ENCODE measurements around the gene HCN3.
A peak's percentile ranks its signal among the peaks of the same experiment; 100 is the strongest.

HCN3 gene

GRCh38 chr1:155255243-155256007, 21.8 kb upstream of the HCN3 start, which contains the start of gene ENTREP3 (continued):
- TF ChIP-seq ZNF10 (tag by site-specific recombination; IDR thresholded peaks at IDR 0.05) (no peak; the same call in 1 of the 2 replicates), WT1 (tag by site-specific recombination; IDR thresholded peaks at IDR 0.05) (no peak; the same call in 1 of the 2 replicates), ZNF792 (tag by site-specific recombination; IDR thresholded peaks at IDR 0.05) (no peak), ZNF629 (tag by site-specific recombination; IDR thresholded peaks at IDR 0.05) (peak; percentile 76), ZNF610 (tag by site-specific recombination; IDR thresholded peaks at IDR 0.05; ENCODE audit: borderline replicate concordance) (peak; percentile 93), SCRT2 (tag by site-specific recombination; IDR thresholded peaks at IDR 0.05) (no peak), ZNF274 (IDR thresholded peaks at IDR 0.05; ENCODE audit: low read length) (no peak), ZNF274 (tag by site-specific recombination; IDR thresholded peaks at IDR 0.05; ENCODE audit: borderline replicate concordance) (no peak), ZNF707 (tag by site-specific recombination; IDR thresholded peaks at IDR 0.05) (no peak), ZNF169 (tag by site-specific recombination; IDR thresholded peaks at IDR 0.05) (no peak), YY2 (tag by site-specific recombination; IDR thresholded peaks at IDR 0.05) (peak; percentile 94), CTCF (tag by site-specific recombination; IDR thresholded peaks at IDR 0.05) (no peak; the same call in 1 of the 2 replicates), ZSCAN16 (tag by site-specific recombination; IDR thresholded peaks at IDR 0.05) (no peak), PATZ1 (tag by site-specific recombination; IDR thresholded peaks at IDR 0.05) (peak; percentile 80), ZBTB48 (tag by site-specific recombination; IDR thresholded peaks at IDR 0.05) (peak; percentile 96), MEIS1 (CRISPR knock-in tag; IDR thresholded peaks at IDR 0.05; ENCODE audit: borderline replicate concordance) (no peak), BCL11A (tag by site-specific recombination; IDR thresholded peaks at IDR 0.05; ENCODE audit: low read depth) (no peak), ZNF596 (tag by site-specific recombination; IDR thresholded peaks at IDR 0.05) (no peak), ZNF501 (tag by site-specific recombination; IDR thresholded peaks at IDR 0.05) (peak; percentile 67; the same call in 1 of the 2 replicates), ZNF600 (tag by site-specific recombination; IDR thresholded peaks at IDR 0.05) (peak; percentile 82; the same call in 1 of the 2 replicates), PRDM1 (tag by site-specific recombination; IDR thresholded peaks at IDR 0.05) (peak; percentile 65), KLF9 (tag by site-specific recombination; IDR thresholded peaks at IDR 0.05; ENCODE audit: low read depth) (peak; percentile 41), ZNF585B (tag by site-specific recombination; IDR thresholded peaks at IDR 0.05) (no peak)
- TF ChIP-seq, protein P1, sequence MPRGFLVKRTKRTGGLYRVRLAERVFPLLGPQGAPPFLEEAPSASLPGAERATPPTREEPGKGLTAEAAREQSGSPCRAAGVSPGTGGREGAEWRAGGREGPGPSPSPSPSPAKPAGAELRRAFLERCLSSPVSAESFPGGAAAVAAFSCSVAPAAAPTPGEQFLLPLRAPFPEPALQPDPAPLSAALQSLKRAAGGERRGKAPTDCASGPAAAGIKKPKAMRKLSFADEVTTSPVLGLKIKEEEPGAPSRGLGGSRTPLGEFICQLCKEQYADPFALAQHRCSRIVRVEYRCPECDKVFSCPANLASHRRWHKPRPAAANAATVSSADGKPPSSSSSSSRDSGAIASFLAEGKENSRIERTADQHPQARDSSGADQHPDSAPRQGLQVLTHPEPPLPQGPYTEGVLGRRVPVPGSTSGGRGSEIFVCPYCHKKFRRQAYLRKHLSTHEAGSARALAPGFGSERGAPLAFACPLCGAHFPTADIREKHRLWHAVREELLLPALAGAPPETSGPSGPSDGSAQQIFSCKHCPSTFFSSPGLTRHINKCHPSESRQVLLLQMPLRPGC (tag by site-specific recombination; IDR thresholded peaks at IDR 0.05): no peak; the same call in 1 of the 2 replicates
- TF ChIP-seq, protein P2, sequence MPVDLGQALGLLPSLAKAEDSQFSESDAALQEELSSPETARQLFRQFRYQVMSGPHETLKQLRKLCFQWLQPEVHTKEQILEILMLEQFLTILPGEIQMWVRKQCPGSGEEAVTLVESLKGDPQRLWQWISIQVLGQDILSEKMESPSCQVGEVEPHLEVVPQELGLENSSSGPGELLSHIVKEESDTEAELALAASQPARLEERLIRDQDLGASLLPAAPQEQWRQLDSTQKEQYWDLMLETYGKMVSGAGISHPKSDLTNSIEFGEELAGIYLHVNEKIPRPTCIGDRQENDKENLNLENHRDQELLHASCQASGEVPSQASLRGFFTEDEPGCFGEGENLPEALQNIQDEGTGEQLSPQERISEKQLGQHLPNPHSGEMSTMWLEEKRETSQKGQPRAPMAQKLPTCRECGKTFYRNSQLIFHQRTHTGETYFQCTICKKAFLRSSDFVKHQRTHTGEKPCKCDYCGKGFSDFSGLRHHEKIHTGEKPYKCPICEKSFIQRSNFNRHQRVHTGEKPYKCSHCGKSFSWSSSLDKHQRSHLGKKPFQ (tag by site-specific recombination; IDR thresholded peaks at IDR 0.05): peak; percentile 94
- TF ChIP-seq, protein P3, sequence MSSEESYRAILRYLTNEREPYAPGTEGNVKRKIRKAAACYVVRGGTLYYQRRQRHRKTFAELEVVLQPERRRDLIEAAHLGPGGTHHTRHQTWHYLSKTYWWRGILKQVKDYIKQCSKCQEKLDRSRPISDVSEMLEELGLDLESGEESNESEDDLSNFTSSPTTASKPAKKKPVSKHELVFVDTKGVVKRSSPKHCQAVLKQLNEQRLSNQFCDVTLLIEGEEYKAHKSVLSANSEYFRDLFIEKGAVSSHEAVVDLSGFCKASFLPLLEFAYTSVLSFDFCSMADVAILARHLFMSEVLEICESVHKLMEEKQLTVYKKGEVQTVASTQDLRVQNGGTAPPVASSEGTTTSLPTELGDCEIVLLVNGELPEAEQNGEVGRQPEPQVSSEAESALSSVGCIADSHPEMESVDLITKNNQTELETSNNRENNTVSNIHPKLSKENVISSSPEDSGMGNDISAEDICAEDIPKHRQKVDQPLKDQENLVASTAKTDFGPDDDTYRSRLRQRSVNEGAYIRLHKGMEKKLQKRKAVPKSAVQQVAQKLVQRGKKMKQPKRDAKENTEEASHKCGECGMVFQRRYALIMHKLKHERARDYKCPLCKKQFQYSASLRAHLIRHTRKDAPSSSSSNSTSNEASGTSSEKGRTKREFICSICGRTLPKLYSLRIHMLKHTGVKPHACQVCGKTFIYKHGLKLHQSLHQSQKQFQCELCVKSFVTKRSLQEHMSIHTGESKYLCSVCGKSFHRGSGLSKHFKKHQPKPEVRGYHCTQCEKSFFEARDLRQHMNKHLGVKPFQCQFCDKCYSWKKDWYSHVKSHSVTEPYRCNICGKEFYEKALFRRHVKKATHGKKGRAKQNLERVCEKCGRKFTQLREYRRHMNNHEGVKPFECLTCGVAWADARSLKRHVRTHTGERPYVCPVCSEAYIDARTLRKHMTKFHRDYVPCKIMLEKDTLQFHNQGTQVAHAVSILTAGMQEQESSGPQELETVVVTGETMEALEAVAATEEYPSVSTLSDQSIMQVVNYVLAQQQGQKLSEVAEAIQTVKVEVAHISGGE (tag by site-specific recombination; conservative IDR thresholded peaks at IDR 0.05; ENCODE audit: low read depth): peak; percentile 80

All from HEK293 (cell line).